Body of pancreas (tissue), 4 donors: ENCODE results near the gene CLBA1. TPM values are rescaled to one million over a fixed set of nuclear protein-coding genes. Genes with fewer than 3 reads are reported as not detected.

ENCODE experiments used
- ATAC-seq: fragments of 150-250 bp; one replicate; pipeline ENCODE4 v1.9.1; 2016
- DNase-seq, 4 donors: peaks; one replicate each; pipeline ENCODE4 v3.0.0-alpha.2; 2019
- H3K27ac ChIP-seq, 4 donors: fragments of 200-600 bp; sonication (generic); 1 replicate in 3 of 4; 2 replicates in 1 of 4; pipeline versions ENCODE4 v1.5.1 to v1.6.1; 2016 to 2019; ENCODE audit warnings: mild to moderate bottlenecking in 1 of 4, mixed read lengths in 1 of 4, moderate library complexity in 1 of 4
- H3K27me3 ChIP-seq, 2 donors: fragments of 200-600 bp; sonication (generic); one replicate each; pipeline ENCODE4 v1.6.0; 2016; ENCODE audit warnings: mild to moderate bottlenecking in 1 of 2
- H3K36me3 ChIP-seq, 2 donors: fragments of 200-600 bp; sonication (generic); replicated peaks in 1 of 2; 2 replicates each; pipeline ENCODE4 v1.5.1; 2016; ENCODE audit warnings: low read depth in 2 of 2; ENCODE audit not compliant: insufficient read depth in 1 of 2
- H3K4me1 ChIP-seq: fragments of 200-600 bp; sonication (generic); one replicate; pipeline ENCODE4 v1.6.0; 2016
- H3K4me3 ChIP-seq, 2 donors: fragments of 200-600 bp; sonication (generic); 1 replicate in 1 of 2; 2 replicates in 1 of 2; pipeline ENCODE4 v1.5.1; 2016 to 2019
- H3K9me3 ChIP-seq, 3 donors: fragments of 200-600 bp; sonication (generic); 1 replicate in 2 of 3; 2 replicates in 1 of 3; pipeline ENCODE4 v1.5.1; 2016
- POLR2A ChIP-seq, 3 donors: fragments of 450-650 bp; IDR thresholded peaks; one replicate each; pipeline ENCODE4 v1.6.1; 2016; ENCODE audit warnings: antibody characterized with exemption in 3 of 3, mild to moderate bottlenecking in 2 of 3
- WGBS, 2 donors: methylation state at CpG; one replicate each; pipeline ENCODE4 v1.1.5; 2017; 5-methylcytosine and 5-hydroxymethylcytosine counted together
- intact Hi-C: fragments of 100-400 bp; cut with DNase I; formaldehyde crosslinking; loops from one replicate; pipeline ENCODE4 v1.15.1; 2023
- total RNA-seq, 2 donors: library from RNA; depleted of rRNA; stranded (reverse); fragments of >200 nt; gene quantifications; one replicate each; pipeline ENCODE4 v1.1.0, GENCODE V29; 2016
- TF ChIP-seq, protein P1 (sequence below), 7 experiments: fragments of 450-650 bp in 4 of 7; fragments of 200-600 bp in 3 of 7; sonication (generic) in 3 of 7; IDR thresholded peaks; one replicate each; pipeline ENCODE4 v1.5.1; 2016 to 2019; ENCODE audit warnings: antibody characterized with exemption in 7 of 7

Gene CLBA1
- total RNA-seq, 2 donors from 2014 or later: 8.6 to 21.1 TPM

GRCh38 chr14:104953097-104953496 lies 32.5 kb upstream of the CLBA1 start:
- WGBS, 2 donors: 79 to 80% methylated on average over 6 to 13 of the region's 13 CpGs
- no peak overlapping the region for H3K27ac ChIP-seq
- peaks cover 6% of the 10 kb centered on the region for H3K4me1 ChIP-seq
- H3K36me3 ChIP-seq: no peaks in the 10 kb centered on the region
- DNase-seq (no peak), ATAC-seq (no peak)
- intact Hi-C loops: no loop called here
- H3K9me3 ChIP-seq: no peaks in the 10 kb centered on the region
- H3K4me3 ChIP-seq: no peak overlapping the region
- no peaks in the 10 kb centered on the region for H3K27me3 ChIP-seq
- TF ChIP-seq POLR2A (IDR thresholded peaks at IDR 0.05): no peak
- TF ChIP-seq, protein P1, sequence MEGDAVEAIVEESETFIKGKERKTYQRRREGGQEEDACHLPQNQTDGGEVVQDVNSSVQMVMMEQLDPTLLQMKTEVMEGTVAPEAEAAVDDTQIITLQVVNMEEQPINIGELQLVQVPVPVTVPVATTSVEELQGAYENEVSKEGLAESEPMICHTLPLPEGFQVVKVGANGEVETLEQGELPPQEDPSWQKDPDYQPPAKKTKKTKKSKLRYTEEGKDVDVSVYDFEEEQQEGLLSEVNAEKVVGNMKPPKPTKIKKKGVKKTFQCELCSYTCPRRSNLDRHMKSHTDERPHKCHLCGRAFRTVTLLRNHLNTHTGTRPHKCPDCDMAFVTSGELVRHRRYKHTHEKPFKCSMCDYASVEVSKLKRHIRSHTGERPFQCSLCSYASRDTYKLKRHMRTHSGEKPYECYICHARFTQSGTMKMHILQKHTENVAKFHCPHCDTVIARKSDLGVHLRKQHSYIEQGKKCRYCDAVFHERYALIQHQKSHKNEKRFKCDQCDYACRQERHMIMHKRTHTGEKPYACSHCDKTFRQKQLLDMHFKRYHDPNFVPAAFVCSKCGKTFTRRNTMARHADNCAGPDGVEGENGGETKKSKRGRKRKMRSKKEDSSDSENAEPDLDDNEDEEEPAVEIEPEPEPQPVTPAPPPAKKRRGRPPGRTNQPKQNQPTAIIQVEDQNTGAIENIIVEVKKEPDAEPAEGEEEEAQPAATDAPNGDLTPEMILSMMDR (IDR thresholded peaks at IDR 0.05): no peak

GRCh38 chr14:104953896-104954656 lies 31.5 kb upstream of the CLBA1 start:
- H3K27ac ChIP-seq: no peak overlapping the region
- DNase-seq (no peak), ATAC-seq (no peak)
- WGBS, 2 donors: 80 to 87% methylated on average over 22 to 26 of the region's 26 CpGs
- H3K9me3 ChIP-seq: no peaks in the 10 kb centered on the region
- H3K27me3 ChIP-seq: no peaks in the 10 kb centered on the region
- H3K4me3 ChIP-seq: no peak overlapping the region
- H3K4me1 ChIP-seq: peaks cover 6% of the 10 kb centered on the region
- no peaks in the 10 kb centered on the region for H3K36me3 ChIP-seq
- intact Hi-C loops: no loop called here
- TF ChIP-seq POLR2A (IDR thresholded peaks at IDR 0.05): no peak
- TF ChIP-seq, protein P1 (IDR thresholded peaks at IDR 0.05): no peak

- 69 to 73% methylated on average over 10 to 13 of the region's 13 CpGs for WGBS, 2 donors
- TF ChIP-seq, protein P1 (IDR thresholded peaks at IDR 0.05): no peak
- no peak for TF ChIP-seq POLR2A (IDR thresholded peaks at IDR 0.05)
- intact Hi-C loops: no loop called here
- ATAC-seq (no peak), DNase-seq (no peak)
- H3K27ac ChIP-seq: no peak overlapping the region
- peaks cover 6% of the 10 kb centered on the region for H3K4me1 ChIP-seq
- H3K9me3 ChIP-seq: no peaks in the 10 kb centered on the region
- H3K4me3 ChIP-seq: no peak overlapping the region
- H3K36me3 ChIP-seq: no peaks in the 10 kb centered on the region
- H3K27me3 ChIP-seq: no peaks in the 10 kb centered on the region
Measured at GRCh38 chr14:104954746-104955395, 30.7 kb upstream of the CLBA1 start.

GRCh38 chr14:104955396-104955770 lies 30.2 kb upstream of the CLBA1 start:
- no peak overlapping the region for H3K27ac ChIP-seq
- DNase-seq (no peak), ATAC-seq (no peak)
- H3K4me3 ChIP-seq: no peak overlapping the region
- H3K27me3 ChIP-seq: no peaks in the 10 kb centered on the region
- H3K9me3 ChIP-seq: no peaks in the 10 kb centered on the region
- no peak for TF ChIP-seq POLR2A (IDR thresholded peaks at IDR 0.05)
- TF ChIP-seq, protein P1 (IDR thresholded peaks at IDR 0.05): no peak
- no peaks in the 10 kb centered on the region for H3K36me3 ChIP-seq
- intact Hi-C loops: no loop called here
- WGBS, 2 donors: 74 to 91% methylated on average over 3 of the region's 3 CpGs
- H3K4me1 ChIP-seq: peaks cover 6% of the 10 kb centered on the region
